NCI-H1092 (cell line): ENCODE results near the gene PPIH.
"Not testable (repeated sequence)": the region's sequence is repeated elsewhere in the genome, so short reads cannot be mapped to it uniquely, and the experiment has no call there.

Experiments used
- DNase-seq: peaks from one replicate; lab custom pipeline; 2025; lab: John Stamatoyannopoulos, UW

The PPIH gene

GRCh38 chr1:42682739-42683531 lies 24.7 kb downstream of the PPIH start:
- DNase-seq, result peak; percentile 41

GRCh38 chr1:42684139-42684538 lies 25.9 kb downstream of the PPIH start:
- no peak for DNase-seq

- DNase-seq, result no peak
Measured at GRCh38 chr1:42686418-42686817, 28.2 kb downstream of the PPIH start.

GRCh38 chr1:42689912-42690311 lies 31.7 kb downstream of the PPIH start:
- no peak for DNase-seq

GRCh38 chr1:42690477-42691156 lies 32.4 kb downstream of the PPIH start:
- no peak for DNase-seq

- DNase-seq, result no peak
Measured at GRCh38 chr1:42691157-42691498, 32.9 kb downstream of the PPIH start.

- DNase-seq, result no peak
Measured at GRCh38 chr1:42692461-42692860, 34.2 kb downstream of the PPIH start.

- DNase-seq, result no peak
Measured at GRCh38 chr1:42692911-42693310, 34.7 kb downstream of the PPIH start.

GRCh38 chr1:42698081-42698813 lies 40.0 kb downstream of the PPIH start:
- no peak for DNase-seq

GRCh38 chr1:42700006-42700405 lies 41.8 kb downstream of the PPIH start:
- DNase-seq, result no peak

- no peak for DNase-seq
Measured at GRCh38 chr1:42703888-42704464, 45.8 kb downstream of the PPIH start.

GRCh38 chr1:42712808-42713207 lies 54.6 kb downstream of the PPIH start:
- DNase-seq, result not testable (repeated sequence)

- no peak for DNase-seq
Measured at GRCh38 chr1:42713293-42713692, 55.1 kb downstream of the PPIH start.

- not testable (repeated sequence) for DNase-seq
Measured at GRCh38 chr1:42714441-42714840, 56.2 kb downstream of the PPIH start.

GRCh38 chr1:42720868-42721267 lies 62.6 kb downstream of the PPIH start:
- no peak for DNase-seq

GRCh38 chr1:42721926-42722325 lies 63.7 kb downstream of the PPIH start:
- no peak for DNase-seq

- DNase-seq, result not testable (repeated sequence)
Measured at GRCh38 chr1:42722403-42722802, 64.2 kb downstream of the PPIH start.

GRCh38 chr1:42723511-42723910 lies 65.3 kb downstream of the PPIH start:
- DNase-seq, result no peak

- not testable (repeated sequence) for DNase-seq
Measured at GRCh38 chr1:42725820-42726219, 67.6 kb downstream of the PPIH start.
